Midbrain (tissue), 1 donor: ENCODE data around the gene RRP9.

Experiments used
- DNase-seq: peaks from one replicate; lab custom pipeline; 2025; lab: John Stamatoyannopoulos, UW

RRP9 gene

GRCh38 chr3:51970606-51971300, 29.0 kb upstream of the RRP9 start:
- DNase-seq, result no peak

- no peak for DNase-seq
Observed at GRCh38 chr3:51969841-51970240, 28.1 kb upstream of the RRP9 start.

GRCh38 chr3:51968883-51969678, 27.4 kb upstream of the RRP9 start:
- DNase-seq, result no peak

GRCh38 chr3:51968170-51968775, 26.6 kb upstream of the RRP9 start:
- no peak for DNase-seq

GRCh38 chr3:51967384-51968169, 25.9 kb upstream of the RRP9 start, which contains the start of gene PCBP4:
TSS of gene PCBP4 (minus strand) at chr3:51967454. CDS start at chr3:51961240, 6,214 bp downstream.
- DNase-seq, result peak; percentile 85

DNA sequence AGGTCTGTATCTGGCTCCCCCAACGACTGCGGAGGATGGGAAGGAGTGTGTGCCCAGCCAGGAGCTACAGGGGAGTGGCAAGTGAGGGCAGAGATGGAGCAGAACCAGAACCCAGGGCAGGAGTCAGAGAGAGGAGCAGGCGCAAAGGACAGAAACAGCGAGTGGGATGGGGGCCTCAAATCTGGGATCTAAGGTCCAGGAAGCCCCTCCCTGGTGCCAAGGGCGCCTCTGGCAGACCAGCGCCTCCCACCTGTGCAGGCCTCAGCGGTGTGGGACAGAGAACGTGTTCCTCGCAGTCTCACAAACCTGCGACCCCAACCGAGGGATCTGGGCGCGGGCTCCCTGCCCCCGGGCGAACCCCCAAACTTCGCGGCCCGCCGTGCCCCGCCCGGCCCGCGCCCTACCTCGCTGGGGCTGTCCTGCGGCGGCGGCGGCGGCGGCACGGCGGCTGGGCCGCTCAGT, 25.2 kb upstream of the RRP9 start:
- no peak for DNase-seq

- DNase-seq, result peak; percentile 51
Observed at GRCh38 chr3:51966486-51966885, 24.8 kb upstream of the RRP9 start.

DNA sequence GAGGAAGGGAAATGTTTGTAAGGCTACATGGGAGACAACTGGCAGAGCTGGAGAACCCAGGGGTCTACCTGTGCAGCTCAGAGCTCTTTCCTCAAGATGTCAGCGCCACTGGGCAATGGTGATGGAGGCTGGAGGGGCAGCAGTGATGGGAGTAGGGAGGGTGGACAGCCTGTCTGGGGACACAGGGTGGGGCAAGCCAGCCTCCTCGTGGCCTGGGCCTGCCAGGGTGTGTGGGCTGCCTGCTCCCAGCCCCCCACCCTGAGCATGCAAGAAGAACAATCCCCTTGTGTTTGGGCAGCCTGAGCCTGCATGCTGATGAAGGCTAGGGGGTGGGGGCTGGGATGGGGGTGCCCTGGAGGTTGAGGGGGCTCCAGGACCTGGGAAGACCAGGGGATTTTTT, 24.3 kb upstream of the RRP9 start:
- peak; percentile 82 for DNase-seq

DNA sequence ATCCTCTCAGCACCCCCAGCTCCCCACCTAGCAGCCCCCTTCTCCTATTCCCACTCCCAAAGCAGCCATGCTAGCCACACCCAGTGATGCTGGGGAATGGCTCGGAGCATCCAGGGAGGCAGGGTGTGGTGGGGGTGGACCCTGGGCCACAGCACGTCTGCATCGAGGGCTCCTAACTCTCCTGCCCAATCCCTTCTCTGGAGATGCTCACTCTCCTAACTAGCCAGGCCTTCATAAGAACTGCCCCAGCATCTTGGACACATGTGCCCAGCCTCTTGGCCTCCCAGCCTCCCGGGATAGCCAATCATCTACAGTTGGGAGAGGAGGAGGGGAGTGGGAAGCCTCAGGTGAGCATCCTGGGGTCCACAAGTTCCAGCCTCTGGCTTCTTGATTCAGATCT, 22.8 kb upstream of the RRP9 start:
- DNase-seq, result no peak

GRCh38 chr3:51963951-51964451, 22.3 kb upstream of the RRP9 start:
- DNase-seq, result peak; percentile 11

GRCh38 chr3:51962854-51963530, 21.3 kb upstream of the RRP9 start:
- DNase-seq, result peak; percentile 17

DNA sequence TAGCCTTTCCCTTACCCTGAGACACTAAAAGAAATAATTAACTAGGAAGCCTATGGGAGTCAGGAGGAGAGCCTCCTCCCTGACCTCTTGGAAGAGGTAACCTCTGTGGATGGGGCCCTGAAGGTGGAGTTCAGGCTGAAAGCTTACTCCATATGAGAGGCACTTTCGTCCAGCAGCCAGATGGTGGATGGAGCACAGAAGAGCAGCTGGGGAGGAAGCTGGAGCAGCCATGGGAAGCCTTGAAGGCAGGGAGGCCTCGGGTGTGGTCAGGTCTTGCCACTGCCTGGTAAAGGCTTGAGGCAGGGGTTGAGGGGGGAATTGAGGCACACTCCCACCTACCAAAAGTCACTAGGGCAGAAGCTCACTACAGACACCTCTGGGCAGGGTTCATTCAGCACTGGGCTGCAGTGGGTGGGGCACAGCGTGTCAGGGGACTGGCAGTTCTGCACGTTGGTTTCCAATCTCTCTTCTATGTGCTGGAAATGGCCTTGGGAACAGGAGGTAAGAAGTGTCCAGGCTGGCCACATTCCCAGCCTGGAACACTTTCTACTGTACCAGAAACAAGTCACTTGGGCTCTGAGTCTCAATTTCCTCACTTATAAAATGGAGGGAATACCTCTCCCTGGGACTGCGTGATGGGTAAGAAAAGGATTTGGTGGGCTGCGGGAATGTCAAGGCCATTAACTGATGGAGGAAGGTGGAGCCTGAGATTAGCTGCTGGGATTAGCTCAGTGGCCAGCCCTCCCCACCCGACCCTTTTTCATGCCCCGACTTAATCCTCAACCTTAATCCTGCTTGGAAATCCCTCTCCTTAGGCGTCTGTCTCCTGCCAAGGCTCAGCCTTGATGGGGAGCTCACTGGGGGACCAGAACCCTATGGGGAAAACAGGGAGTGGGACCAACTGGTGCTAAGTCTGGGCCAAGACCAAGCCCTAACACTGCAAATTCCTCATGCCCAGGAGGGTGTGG, 20.2 kb upstream of the RRP9 start:
- DNase-seq, result no peak

DNA sequence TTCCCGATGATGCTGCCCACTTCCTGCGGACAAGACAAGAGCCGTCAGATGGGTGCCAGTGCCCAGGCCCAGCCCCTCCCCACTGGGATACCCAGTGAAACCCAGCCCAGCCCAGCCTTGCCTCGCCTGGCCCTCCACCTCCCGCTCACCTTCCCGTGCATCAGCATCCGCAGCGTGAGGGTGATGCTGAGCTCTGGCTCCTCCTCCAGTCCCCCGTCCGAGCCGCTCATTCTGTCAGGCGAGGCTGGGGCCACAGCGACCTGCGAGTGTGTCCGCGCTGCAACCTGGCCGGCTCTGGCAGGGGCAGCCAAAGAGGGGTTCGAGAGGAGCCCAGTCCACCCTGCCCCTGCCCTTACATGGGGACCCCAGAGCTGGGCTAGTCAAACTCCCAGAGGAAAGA, 19.3 kb upstream of the RRP9 start:
- no peak for DNase-seq

- DNase-seq, result no peak
Observed at GRCh38 chr3:51960386-51960785, 18.7 kb upstream of the RRP9 start.

GRCh38 chr3:51959651-51960050, 17.9 kb upstream of the RRP9 start:
- DNase-seq, result no peak

DNA sequence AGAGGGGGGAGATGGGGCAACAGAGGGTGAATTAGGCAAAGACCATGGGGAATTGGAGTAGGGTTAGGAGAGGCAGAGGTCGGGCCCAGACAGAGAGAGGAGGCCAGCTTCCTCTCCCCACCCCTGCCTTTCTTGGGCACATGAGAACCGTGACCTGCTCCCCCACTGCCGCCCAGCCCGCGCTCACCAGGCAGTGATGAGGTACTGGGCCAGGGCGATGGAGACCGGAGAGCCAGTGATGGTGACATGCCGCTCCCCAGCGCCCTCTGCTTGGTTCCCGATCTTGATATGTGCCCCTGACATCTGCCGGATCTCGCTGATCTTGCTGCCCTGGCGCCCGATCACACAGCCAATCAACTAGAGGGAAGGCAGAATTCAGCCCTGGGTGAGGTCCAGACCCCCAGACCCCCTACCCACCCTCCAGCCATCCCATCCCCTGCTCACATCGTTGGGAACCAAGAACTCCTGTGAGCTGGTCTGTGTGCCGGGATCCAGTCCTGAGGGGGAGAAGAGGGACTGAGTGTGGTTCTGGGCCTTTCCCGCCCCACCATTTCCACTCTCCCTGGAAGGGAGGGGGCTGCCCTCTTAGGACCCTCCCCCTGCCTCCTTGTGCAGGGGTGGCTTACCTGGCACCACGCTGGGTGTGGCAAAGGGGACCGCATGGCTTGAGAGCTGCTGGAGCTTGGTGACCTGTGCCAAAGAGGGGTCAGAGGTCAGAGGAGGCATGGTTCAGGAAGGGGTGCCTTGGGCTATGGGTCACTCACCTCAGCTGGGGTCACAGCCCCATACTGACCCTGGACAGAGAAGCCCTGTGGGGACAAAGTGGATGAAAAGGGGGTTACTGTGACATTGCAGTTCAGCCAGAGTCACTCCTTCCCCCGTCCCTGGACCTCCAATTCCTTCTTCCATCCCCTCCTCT, 17.2 kb upstream of the RRP9 start:
- DNase-seq, result no peak

- no peak for DNase-seq
Observed at GRCh38 chr3:51957520-51958205, 16.0 kb upstream of the RRP9 start.
